Measurements from ENCODE around the gene MAST1.

GRCh38 chr19:12882589-12882988 lies 44.3 kb downstream of the MAST1 start:
- no peak for TF ChIP-seq CTCF (IDR thresholded peaks at IDR 0.05; ENCODE audit: low read depth, low read length, missing input control)
- no peak for TF ChIP-seq RAD21 (IDR thresholded peaks at IDR 0.05)
- no peak for TF ChIP-seq MAX (IDR thresholded peaks at IDR 0.05)
- no peak for TF ChIP-seq RXRA (IDR thresholded peaks at IDR 0.05)
- TF ChIP-seq JUND (IDR thresholded peaks at IDR 0.05): no peak
- no peak for TF ChIP-seq ATF3 (IDR thresholded peaks at IDR 0.05)
- TF ChIP-seq YY1 (IDR thresholded peaks at IDR 0.05): no peak
- no peak for TF ChIP-seq SP1 (IDR thresholded peaks at IDR 0.05)
- no peak for TF ChIP-seq GABPA (IDR thresholded peaks at IDR 0.05 in 1 of 2, conservative IDR thresholded peaks at IDR 0.05 in 1 of 2)
